ENCODE measurements around the gene BCL6.

BCL6 gene

DNA sequence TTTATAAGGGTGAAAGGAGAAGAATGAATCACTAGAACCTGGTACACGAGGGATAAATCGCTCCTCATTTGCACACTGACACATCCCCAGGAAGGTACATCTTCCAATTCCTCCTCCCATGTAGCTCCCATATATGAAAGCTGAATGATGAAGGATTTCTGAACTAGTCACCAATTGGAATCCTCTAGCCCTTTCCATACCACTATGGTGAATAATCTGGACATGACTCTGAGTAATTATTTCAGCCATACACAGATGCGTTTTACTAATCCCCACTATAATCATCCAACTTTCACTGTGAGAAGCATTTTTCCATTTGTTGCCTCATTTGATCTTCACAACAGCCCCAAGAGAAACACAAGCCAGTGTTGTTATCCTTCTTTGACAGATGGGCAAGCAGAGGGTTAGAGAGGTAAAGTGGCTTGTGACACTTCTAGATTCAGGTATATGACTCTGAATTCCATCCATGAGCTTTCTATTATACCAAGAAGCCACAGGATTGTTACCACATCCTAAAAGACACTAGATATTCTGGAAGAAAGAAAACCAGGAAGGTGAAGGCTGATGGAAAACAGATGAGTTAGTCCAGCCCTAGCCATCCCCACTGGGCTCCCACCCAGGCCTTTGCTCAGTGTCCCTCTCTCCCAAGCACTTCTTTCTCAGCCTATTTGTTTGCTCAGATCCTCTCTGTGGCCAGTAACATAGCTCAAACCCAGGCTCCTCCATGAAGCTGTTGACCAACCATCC is 22.2 kb upstream of the BCL6 start:
- DNase-seq (ENCODE audit: extremely low spot score): no peak
- ChIA-PET POLR2A (no interaction called here), CTCF (no interaction called here)
- no peak for TF ChIP-seq FOXK2 (IDR thresholded peaks at IDR 0.05)
- no peak for TF ChIP-seq ZNF384 (IDR thresholded peaks at IDR 0.05)
- no peak for TF ChIP-seq SP1 (IDR thresholded peaks at IDR 0.05)

DNA sequence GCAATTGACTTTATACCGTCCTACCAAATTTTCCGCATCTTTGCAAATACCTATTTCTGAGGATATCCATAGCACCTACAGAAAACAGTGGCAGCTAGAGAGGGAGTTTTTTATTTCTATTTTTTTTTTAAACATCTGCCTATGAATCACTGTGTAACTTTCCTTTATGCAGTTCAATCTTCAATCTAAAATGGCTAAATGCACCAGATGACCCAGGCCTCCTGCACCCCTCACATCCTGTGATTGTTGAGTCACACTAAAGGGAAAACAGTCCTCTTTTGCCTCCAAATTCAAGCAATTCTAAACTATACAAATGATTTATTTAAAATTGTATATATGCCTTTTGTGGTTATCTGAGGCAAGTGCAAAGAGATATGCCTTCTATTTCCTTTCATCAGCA is 20.1 kb upstream of the BCL6 start:
- ChIA-PET POLR2A (no interaction called here), CTCF (no interaction called here)

DNA sequence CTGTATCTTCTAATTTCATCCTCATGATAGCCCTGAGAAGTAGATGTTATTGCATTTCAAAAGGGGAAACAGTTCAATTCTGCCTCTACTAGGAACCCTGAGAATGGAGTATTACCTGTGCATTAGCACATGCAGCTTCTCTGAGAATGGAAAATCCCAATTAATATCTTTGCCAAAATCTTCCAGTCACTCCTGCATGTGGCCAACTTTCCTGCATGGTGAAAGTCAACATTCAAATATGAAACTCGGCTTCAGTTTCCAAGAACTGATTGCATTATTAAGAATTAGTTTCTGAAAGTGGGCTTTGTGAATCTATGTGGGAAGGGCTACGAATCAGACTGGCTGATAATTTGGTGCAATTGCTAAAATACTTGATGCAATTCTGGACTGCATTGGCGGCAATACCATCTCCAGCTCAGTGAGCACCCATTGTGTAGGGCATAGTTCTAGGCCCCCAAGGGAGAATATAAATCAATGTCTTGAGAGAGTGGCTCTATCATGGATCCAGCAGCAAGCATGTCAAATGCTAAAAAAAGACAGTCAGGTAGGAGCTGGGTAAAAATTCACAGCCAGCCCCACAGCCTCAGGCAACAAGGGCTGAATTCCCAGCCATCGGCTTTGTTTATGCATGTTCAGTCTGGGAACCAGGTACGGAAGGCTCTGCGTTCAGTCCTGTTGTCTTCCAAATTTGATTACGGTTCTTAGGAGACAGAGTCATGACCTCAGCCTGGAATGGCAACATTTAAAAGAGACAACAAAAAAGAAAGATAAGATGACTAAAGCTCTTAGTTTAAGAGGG is 18.8 kb upstream of the BCL6 start:
- TF ChIP-seq TARDBP (IDR thresholded peaks at IDR 0.05) (no peak), SUZ12 (IDR thresholded peaks at IDR 0.05) (no peak), FOXA1 (IDR thresholded peaks at IDR 0.05) (no peak), FOXM1 (IDR thresholded peaks at IDR 0.05; ENCODE audit: borderline replicate concordance) (no peak), ZNF384 (IDR thresholded peaks at IDR 0.05) (no peak), ARNT (IDR thresholded peaks at IDR 0.05) (no peak), BHLHE40 (IDR thresholded peaks at IDR 0.05; ENCODE audit: borderline replicate concordance) (no peak), ELF4 (IDR thresholded peaks at IDR 0.05) (no peak), CTBP1 (IDR thresholded peaks at IDR 0.05; ENCODE audit: borderline replicate concordance) (no peak), L3MBTL2 (conservative IDR thresholded peaks at IDR 0.05) (no peak), SP1 (IDR thresholded peaks at IDR 0.05) (no peak), HDGF (IDR thresholded peaks at IDR 0.05; ENCODE audit: borderline replicate concordance) (no peak), FOXK2 (IDR thresholded peaks at IDR 0.05) (no peak)
- TF ChIP-seq, protein P1, sequence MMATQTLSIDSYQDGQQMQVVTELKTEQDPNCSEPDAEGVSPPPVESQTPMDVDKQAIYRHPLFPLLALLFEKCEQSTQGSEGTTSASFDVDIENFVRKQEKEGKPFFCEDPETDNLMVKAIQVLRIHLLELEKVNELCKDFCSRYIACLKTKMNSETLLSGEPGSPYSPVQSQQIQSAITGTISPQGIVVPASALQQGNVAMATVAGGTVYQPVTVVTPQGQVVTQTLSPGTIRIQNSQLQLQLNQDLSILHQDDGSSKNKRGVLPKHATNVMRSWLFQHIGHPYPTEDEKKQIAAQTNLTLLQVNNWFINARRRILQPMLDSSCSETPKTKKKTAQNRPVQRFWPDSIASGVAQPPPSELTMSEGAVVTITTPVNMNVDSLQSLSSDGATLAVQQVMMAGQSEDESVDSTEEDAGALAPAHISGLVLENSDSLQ (IDR thresholded peaks at IDR 0.05): no peak
- ChIA-PET POLR2A (no interaction called here), CTCF (no interaction called here)
- DNase-seq (ENCODE audit: extremely low spot score): no peak

More for the DNA sequence above, 20.1 kb upstream of the BCL6 start:
- no peak for DNase-seq (ENCODE audit: extremely low spot score)
- no peak for TF ChIP-seq BHLHE40 (IDR thresholded peaks at IDR 0.05; ENCODE audit: borderline replicate concordance)
- no peak for TF ChIP-seq FOXA1 (IDR thresholded peaks at IDR 0.05)
- TF ChIP-seq HDGF (IDR thresholded peaks at IDR 0.05; ENCODE audit: borderline replicate concordance): no peak
- no peak for TF ChIP-seq LEF1 (IDR thresholded peaks at IDR 0.05; ENCODE audit: borderline replicate concordance)
- TF ChIP-seq ZNF384 (IDR thresholded peaks at IDR 0.05): no peak
- no peak for TF ChIP-seq FOXM1 (IDR thresholded peaks at IDR 0.05; ENCODE audit: borderline replicate concordance)
- TF ChIP-seq L3MBTL2 (conservative IDR thresholded peaks at IDR 0.05): no peak
- no peak for TF ChIP-seq NFRKB (IDR thresholded peaks at IDR 0.05)
- TF ChIP-seq ARNT (IDR thresholded peaks at IDR 0.05): no peak

DNA sequence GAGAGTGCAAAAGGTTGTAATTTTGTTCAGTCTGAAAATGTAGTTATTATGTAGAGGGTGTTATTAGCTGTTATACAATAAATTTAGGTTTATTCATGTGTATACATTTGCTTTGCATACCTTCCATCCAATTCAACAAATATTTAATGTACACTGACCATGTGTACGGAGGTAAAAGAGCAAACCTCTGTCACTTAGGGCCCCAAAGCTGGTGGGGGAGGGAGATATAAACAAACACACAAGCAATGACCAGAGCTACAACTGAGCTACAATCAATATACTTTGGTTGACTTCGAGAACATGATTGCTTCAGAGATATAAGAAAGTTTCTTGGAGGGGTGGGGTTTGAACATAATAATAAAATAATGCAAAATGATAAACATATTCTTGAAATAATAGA is 17.5 kb upstream of the BCL6 start:
- no peak for TF ChIP-seq LEF1 (IDR thresholded peaks at IDR 0.05; ENCODE audit: borderline replicate concordance)
- TF ChIP-seq FOXA1 (IDR thresholded peaks at IDR 0.05): no peak
- no peak for TF ChIP-seq FOXK2 (IDR thresholded peaks at IDR 0.05)
- TF ChIP-seq SUZ12 (IDR thresholded peaks at IDR 0.05): no peak
- no peak for TF ChIP-seq FOXM1 (IDR thresholded peaks at IDR 0.05; ENCODE audit: borderline replicate concordance)
- TF ChIP-seq L3MBTL2 (conservative IDR thresholded peaks at IDR 0.05): no peak
- TF ChIP-seq SP1 (IDR thresholded peaks at IDR 0.05): no peak
- no peak for TF ChIP-seq TARDBP (IDR thresholded peaks at IDR 0.05)
- TF ChIP-seq BHLHE40 (IDR thresholded peaks at IDR 0.05; ENCODE audit: borderline replicate concordance): no peak
- ChIA-PET POLR2A (no interaction called here), CTCF (interaction anchor here (0.6 to 0.7 kb wide), 2 partner anchors 22 to 23 kb away, joined by 3 read pairs; no protein-coding TSS in a partner anchor)
- DNase-seq (ENCODE audit: extremely low spot score): no peak

DNA sequence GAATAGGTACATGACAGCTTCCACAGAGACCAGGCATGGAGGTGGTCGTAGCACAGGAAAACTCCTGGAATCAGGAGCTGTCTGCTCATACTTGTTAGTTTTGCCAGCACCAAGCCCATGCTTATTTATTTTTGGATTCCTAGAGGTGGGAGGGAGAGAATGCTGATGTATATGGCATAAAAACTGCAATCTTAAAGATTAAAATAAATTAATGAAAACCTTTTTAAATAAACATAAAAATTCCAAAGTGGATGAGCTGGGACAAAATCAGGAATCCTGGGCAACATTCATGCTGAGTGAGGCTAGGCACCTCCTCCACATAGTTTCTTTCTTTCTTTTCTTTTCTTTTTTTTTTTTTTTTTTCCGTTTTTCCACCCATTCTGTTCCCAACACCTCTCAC is 14.3 kb upstream of the BCL6 start:
- CTCF ChIA-PET: no interaction called here
- POLR2A ChIA-PET: no interaction called here
- TF ChIP-seq SP1 (IDR thresholded peaks at IDR 0.05): no peak
- TF ChIP-seq ELF4 (IDR thresholded peaks at IDR 0.05): no peak
- TF ChIP-seq LEF1 (IDR thresholded peaks at IDR 0.05; ENCODE audit: borderline replicate concordance): no peak
- TF ChIP-seq, protein P1 (IDR thresholded peaks at IDR 0.05): no peak
- no peak for TF ChIP-seq CTBP1 (IDR thresholded peaks at IDR 0.05; ENCODE audit: borderline replicate concordance)
- no peak for TF ChIP-seq L3MBTL2 (conservative IDR thresholded peaks at IDR 0.05)
- TF ChIP-seq NFRKB (IDR thresholded peaks at IDR 0.05): no peak
- no peak for DNase-seq (ENCODE audit: extremely low spot score)

DNA sequence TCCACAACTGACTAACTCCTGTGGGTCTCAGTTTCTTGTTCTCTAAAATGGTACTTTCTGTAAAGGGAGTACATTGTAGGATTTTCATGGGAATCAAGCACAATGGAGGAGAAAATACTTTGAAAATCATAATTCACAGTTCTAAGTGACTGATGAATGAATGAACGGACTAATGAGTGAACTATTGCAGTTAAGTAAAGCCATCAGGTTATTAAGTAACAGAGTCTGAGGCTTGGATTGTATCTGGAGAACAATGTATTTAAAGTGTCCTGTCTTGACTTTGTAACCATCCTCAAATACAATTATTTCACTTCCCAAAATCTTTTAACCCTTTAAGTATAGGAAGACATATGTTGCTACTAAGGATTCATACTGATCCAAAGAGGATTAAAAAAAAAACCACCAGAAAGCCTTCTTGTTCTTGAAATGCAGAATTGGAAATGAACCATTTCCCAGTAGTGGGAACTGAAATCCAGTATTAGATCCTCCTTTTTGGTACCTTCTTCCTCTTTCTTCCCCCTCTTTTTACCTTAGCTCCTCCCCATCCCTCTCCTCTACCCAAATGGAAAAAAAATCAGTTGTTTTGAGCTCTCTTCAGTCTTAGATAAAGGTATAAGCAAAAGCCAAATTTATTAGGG is 13.2 kb upstream of the BCL6 start:
- no peak for DNase-seq (ENCODE audit: extremely low spot score)
- CTCF ChIA-PET: no interaction called here
- TF ChIP-seq SP1 (IDR thresholded peaks at IDR 0.05) (no peak), CTBP1 (IDR thresholded peaks at IDR 0.05; ENCODE audit: borderline replicate concordance) (no peak), TARDBP (IDR thresholded peaks at IDR 0.05) (no peak), ZNF384 (IDR thresholded peaks at IDR 0.05) (no peak), BHLHE40 (IDR thresholded peaks at IDR 0.05; ENCODE audit: borderline replicate concordance) (no peak), ARNT (IDR thresholded peaks at IDR 0.05) (no peak), FOXA1 (IDR thresholded peaks at IDR 0.05) (no peak), ELF4 (IDR thresholded peaks at IDR 0.05) (no peak), L3MBTL2 (conservative IDR thresholded peaks at IDR 0.05) (no peak), SUZ12 (IDR thresholded peaks at IDR 0.05) (no peak), NFRKB (IDR thresholded peaks at IDR 0.05) (no peak), FOXM1 (IDR thresholded peaks at IDR 0.05; ENCODE audit: borderline replicate concordance) (no peak), HDGF (IDR thresholded peaks at IDR 0.05; ENCODE audit: borderline replicate concordance) (no peak), LEF1 (IDR thresholded peaks at IDR 0.05; ENCODE audit: borderline replicate concordance) (no peak)
- TF ChIP-seq, protein P1 (IDR thresholded peaks at IDR 0.05): no peak
- POLR2A ChIA-PET: no interaction called here
